ENCODE data around the gene RXFP1.

DNA sequence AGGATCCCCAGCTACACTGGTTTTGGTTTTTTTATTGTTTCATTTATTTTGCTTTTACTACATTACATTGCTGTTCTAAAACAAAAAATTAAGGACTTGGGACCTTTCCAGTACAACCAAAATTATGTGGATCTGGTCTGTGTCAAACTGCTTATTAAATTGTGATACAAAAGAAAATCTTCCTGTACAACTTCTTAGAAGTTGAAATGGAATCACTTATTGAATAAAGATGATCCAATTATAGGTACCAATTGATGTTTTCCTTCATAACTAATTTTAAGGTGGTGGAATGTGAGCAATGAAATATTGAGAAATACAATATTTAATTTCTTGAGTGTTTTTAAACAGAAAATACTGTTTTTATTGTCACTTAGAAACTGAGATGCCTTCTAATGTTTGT lies 82.7 kb downstream of the RXFP1 start:
- TF ChIP-seq, protein P1, sequence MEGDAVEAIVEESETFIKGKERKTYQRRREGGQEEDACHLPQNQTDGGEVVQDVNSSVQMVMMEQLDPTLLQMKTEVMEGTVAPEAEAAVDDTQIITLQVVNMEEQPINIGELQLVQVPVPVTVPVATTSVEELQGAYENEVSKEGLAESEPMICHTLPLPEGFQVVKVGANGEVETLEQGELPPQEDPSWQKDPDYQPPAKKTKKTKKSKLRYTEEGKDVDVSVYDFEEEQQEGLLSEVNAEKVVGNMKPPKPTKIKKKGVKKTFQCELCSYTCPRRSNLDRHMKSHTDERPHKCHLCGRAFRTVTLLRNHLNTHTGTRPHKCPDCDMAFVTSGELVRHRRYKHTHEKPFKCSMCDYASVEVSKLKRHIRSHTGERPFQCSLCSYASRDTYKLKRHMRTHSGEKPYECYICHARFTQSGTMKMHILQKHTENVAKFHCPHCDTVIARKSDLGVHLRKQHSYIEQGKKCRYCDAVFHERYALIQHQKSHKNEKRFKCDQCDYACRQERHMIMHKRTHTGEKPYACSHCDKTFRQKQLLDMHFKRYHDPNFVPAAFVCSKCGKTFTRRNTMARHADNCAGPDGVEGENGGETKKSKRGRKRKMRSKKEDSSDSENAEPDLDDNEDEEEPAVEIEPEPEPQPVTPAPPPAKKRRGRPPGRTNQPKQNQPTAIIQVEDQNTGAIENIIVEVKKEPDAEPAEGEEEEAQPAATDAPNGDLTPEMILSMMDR (IDR thresholded peaks at IDR 0.05): no peak
- no peak for TF ChIP-seq POLR2A (IDR thresholded peaks at IDR 0.05)

All from body of pancreas (tissue), 4 donors.